SH-SY5Y (cell line): ENCODE results near the gene TMEM255A.

Experiments
- GATA2 ChIP-seq: IDR thresholded peaks from 2 replicates; pipeline ENCODE4 v1.6.1; 2011; ENCODE audit warnings: mild to moderate bottlenecking, low read depth, low read length
- GATA3 ChIP-seq: IDR thresholded peaks from 2 replicates; pipeline ENCODE4 v1.6.1; 2011; ENCODE audit warnings: low read depth, mild to moderate bottlenecking, low read length, moderate library complexity

- TF ChIP-seq GATA3 (no peak), GATA2 (no peak)
Observed at GRCh38 chrX:120305531-120306141, 5.6 kb downstream of the TMEM255A start.
